Measurements from ENCODE around the gene XXYLT1. TPM values are rescaled to one million over a fixed set of nuclear protein-coding genes. Genes with fewer than 3 reads are reported as not detected.

XXYLT1 gene
- total and polyA plus RNA-seq, 10 of the 15 experiments (the other 5 are each of a cell fraction or from before 2014, with no cell fraction given), result 1.2 to 14.2 (median 9.3) TPM

GRCh38 chr3:195201295-195201694 lies 69.7 kb downstream of the XXYLT1 start:
- ChIA-PET POLR2A (no interaction called here), SMC1A (ENCODE audit: uncharacterized antibody, unreplicated experiment) (interaction anchor here (0.8 kb wide), 1 partner anchor 53 kb away, joined by 4 read pairs; no protein-coding TSS in a partner anchor), CTCF (interaction anchor here (0.5 to 1.0 kb wide), 3 partner anchors 9 to 154 kb away, joined by 3 to 4 read pairs (median 4); no protein-coding TSS in a partner anchor), RAD21 (ENCODE audit: unreplicated experiment) (no interaction called here)
- intact Hi-C loops (cut with micrococcal nuclease; ENCODE audit: unreplicated experiment) (no loop called here), in situ Hi-C loops (cut with MboI) (no loop called here)
- BruUV-seq (replicated peaks), result no TSS peak
- no peaks in the 10 kb centered on the region for H3K27me3 ChIP-seq (replicated peaks in 1 of 2; ENCODE audit: control insufficient read depth in 2 of 2, insufficient read depth in 2 of 2, low read length in 1 of 2)
- H4K20me1 ChIP-seq (ENCODE audit: control insufficient read depth, insufficient read depth), result no peaks in the 10 kb centered on the region
- no peaks in the 10 kb centered on the region; the same call in 1 of the 2 replicates for H3K79me2 ChIP-seq (ENCODE audit: control insufficient read depth, insufficient read depth, low read length)
- no peak overlapping the region for H3K4me2 ChIP-seq (ENCODE audit: control insufficient read depth, insufficient read depth)
- H3K9me3 ChIP-seq (replicated peaks; ENCODE audit: control insufficient read depth, insufficient read depth, low read length), result no peaks in the 10 kb centered on the region; the same call in 2 of the 3 replicates
- no peak overlapping the region for H3K9ac ChIP-seq (ENCODE audit: control insufficient read depth, insufficient read depth, low read length)
- H3K4me1 ChIP-seq (ENCODE audit: control insufficient read depth, insufficient read depth, low read length), result peaks cover 16% of the 10 kb centered on the region
- DNase-seq (ENCODE audit: low read depth, low spot score), result no peak
- no peak overlapping the region for H2AFZ ChIP-seq (ENCODE audit: control insufficient read depth, low read depth, low read length)
- H3K27ac ChIP-seq (ENCODE audit: control insufficient read depth, insufficient read depth), result no peak overlapping the region
- H3K36me3 ChIP-seq (ENCODE audit: control insufficient read depth in 2 of 2, insufficient read depth in 2 of 2, low read length in 1 of 2), result no peaks in the 10 kb centered on the region
- WGBS (ENCODE audit: insufficient coverage, insufficient replicate concordance, low lambda C conversion rate, missing lambda C conversion rate), result 89% methylated on average over 3 of the region's 3 CpGs
- H3K4me3 ChIP-seq, result no peak overlapping the region
- TF ChIP-seq IRF3 (IDR thresholded peaks at IDR 0.05) (no peak), PAX5 (IDR thresholded peaks at IDR 0.05; ENCODE audit: borderline replicate concordance, low read depth, low read length) (no peak), CHD2 (IDR thresholded peaks at IDR 0.05; ENCODE audit: borderline replicate concordance, low read depth, low read length) (no peak), ZZZ3 (IDR thresholded peaks at IDR 0.05; ENCODE audit: control insufficient read depth, insufficient read length, low read depth) (no peak), TAF1 (IDR thresholded peaks at IDR 0.05; ENCODE audit: borderline replicate concordance, low read depth, low read length) (no peak), NR2C1 (IDR thresholded peaks at IDR 0.05) (no peak), IRF4 (IDR thresholded peaks at IDR 0.05; ENCODE audit: low read depth, low read length) (no peak), TBL1XR1 (IDR thresholded peaks at IDR 0.05; ENCODE audit: low read depth, low read length) (no peak), ZNF687 (IDR thresholded peaks at IDR 0.05) (no peak), EGR1 (IDR thresholded peaks at IDR 0.05; ENCODE audit: borderline replicate concordance in 1 of 2, low read depth in 2 of 2, low read length in 2 of 2) (no peak), MYB (IDR thresholded peaks at IDR 0.05; ENCODE audit: borderline replicate concordance, low read depth, low read length) (no peak), SMC3 (IDR thresholded peaks at IDR 0.05; ENCODE audit: borderline replicate concordance, low read length) (no peak), ZBED1 (IDR thresholded peaks at IDR 0.05; ENCODE audit: borderline replicate concordance) (no peak), KDM1A (IDR thresholded peaks at IDR 0.05; ENCODE audit: borderline replicate concordance) (no peak), USF1 (IDR thresholded peaks at IDR 0.05; ENCODE audit: borderline replicate concordance, extremely low read length, insufficient read depth, low read depth, low read length) (no peak), TCF12 (IDR thresholded peaks at IDR 0.05; ENCODE audit: low read depth, low read length) (no peak), POLR2A (IDR thresholded peaks at IDR 0.05; ENCODE audit: low read depth, low read length) (no peak), NBN (IDR thresholded peaks at IDR 0.05) (no peak), MAX (IDR thresholded peaks at IDR 0.05; ENCODE audit: low read depth, low read length) (no peak), CEBPB (IDR thresholded peaks at IDR 0.05; ENCODE audit: borderline replicate concordance in 1 of 2, low read depth in 2 of 2, low read length in 2 of 2) (no peak)
- FAIRE-seq, result no peak
- no peak for ATAC-seq
